ENCODE measurements around the gene SLC22A31.

DNA sequence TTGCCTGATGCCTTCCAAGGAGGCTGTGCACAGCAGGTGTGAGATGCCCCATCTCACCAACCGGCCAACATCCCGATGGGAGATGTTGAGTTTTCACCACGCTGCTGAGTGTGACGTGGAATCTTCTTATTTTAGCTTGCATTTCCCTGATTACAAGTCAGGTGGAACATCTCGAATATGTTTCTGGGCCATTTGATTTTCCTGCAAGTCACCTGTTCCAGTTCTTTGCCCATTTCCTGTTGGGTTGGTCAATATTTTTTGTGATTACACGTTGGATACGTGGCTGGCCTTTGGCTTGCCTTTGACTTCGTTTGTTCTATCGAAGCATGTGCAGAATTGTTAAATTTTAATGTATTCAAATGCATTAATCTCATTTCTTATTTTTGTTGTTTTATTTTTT, 37.0 kb downstream of the SLC22A31 start:
- TF ChIP-seq EZH2 (IDR thresholded peaks at IDR 0.05; ENCODE audit: insufficient read depth, poor library complexity, severe bottlenecking) = no peak
- TF ChIP-seq EZH2phosphoT487 (IDR thresholded peaks at IDR 0.05; ENCODE audit: insufficient read depth, low read depth) = no peak

All from GM23248 (cell line).